Measurements from ENCODE around the gene SCAMP4. TPM values are rescaled to one million over a fixed set of nuclear protein-coding genes. Genes with fewer than 3 reads are reported as not detected.

SCAMP4 gene
- total and polyA plus RNA-seq, 2 of the 13 experiments (the other 11 are each of a cell fraction or from before 2014, with no cell fraction given): 10.7 to 13.7 TPM

GRCh38 chr19:1943661-1944087 is 38.5 kb downstream of the SCAMP4 start (continued):
- TF ChIP-seq MXD4 (CRISPR knock-in tag; IDR thresholded peaks at IDR 0.05) (no peak), ZNF788 (CRISPR knock-in tag; IDR thresholded peaks at IDR 0.05; ENCODE audit: borderline replicate concordance) (0 out of 2 replicates have a peak, but pooled peaks have one; percentile 27), ZNF772 (CRISPR knock-in tag; IDR thresholded peaks at IDR 0.05) (0 out of 2 replicates have a peak, but pooled peaks have one; percentile 23), JUN (CRISPR knock-in tag; IDR thresholded peaks at IDR 0.05) (no peak), HNRNPL (IDR thresholded peaks at IDR 0.05; ENCODE audit: low read depth, low read length) (0 out of 2 replicates have a peak, but pooled peaks have one; percentile 29), SCMH1 (CRISPR knock-in tag; IDR thresholded peaks at IDR 0.05; ENCODE audit: borderline replicate concordance) (no peak), ZBTB25 (CRISPR knock-in tag; IDR thresholded peaks at IDR 0.05) (no peak), ZNF142 (CRISPR knock-in tag; IDR thresholded peaks at IDR 0.05) (no peak), ZNF292 (CRISPR knock-in tag; IDR thresholded peaks at IDR 0.05; ENCODE audit: borderline replicate concordance, low read depth) (no peak)

Data from HepG2 (cell line).